ENCODE results near the gene PYGB.

DNA sequence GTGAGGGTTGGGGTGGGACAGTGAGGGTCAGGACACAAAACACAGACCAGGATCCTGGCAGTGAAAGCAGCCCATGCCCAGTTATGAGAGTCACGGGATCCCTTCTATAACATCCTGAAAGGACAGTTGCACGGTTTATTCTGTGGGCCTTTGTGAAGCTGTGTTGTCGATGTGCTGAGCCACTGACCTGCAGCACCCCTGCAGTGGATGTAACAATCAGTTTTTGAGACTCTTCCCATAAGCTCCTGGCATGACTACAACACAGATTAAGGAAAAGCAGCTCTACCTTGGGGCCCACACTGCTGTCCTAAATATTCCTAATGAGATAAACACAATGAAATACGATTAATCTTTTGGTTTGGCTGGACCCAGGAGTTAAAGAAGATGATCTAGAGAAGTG is 3.7 kb downstream of the PYGB start:
- TF ChIP-seq, protein P1, sequence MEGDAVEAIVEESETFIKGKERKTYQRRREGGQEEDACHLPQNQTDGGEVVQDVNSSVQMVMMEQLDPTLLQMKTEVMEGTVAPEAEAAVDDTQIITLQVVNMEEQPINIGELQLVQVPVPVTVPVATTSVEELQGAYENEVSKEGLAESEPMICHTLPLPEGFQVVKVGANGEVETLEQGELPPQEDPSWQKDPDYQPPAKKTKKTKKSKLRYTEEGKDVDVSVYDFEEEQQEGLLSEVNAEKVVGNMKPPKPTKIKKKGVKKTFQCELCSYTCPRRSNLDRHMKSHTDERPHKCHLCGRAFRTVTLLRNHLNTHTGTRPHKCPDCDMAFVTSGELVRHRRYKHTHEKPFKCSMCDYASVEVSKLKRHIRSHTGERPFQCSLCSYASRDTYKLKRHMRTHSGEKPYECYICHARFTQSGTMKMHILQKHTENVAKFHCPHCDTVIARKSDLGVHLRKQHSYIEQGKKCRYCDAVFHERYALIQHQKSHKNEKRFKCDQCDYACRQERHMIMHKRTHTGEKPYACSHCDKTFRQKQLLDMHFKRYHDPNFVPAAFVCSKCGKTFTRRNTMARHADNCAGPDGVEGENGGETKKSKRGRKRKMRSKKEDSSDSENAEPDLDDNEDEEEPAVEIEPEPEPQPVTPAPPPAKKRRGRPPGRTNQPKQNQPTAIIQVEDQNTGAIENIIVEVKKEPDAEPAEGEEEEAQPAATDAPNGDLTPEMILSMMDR (conservative IDR thresholded peaks at IDR 0.05), result no peak
- no peak for TF ChIP-seq ZFX (IDR thresholded peaks at IDR 0.05)

Data from C4-2B (cell line).